Left kidney (tissue), 2 donors: ENCODE measurements around the gene ADAMTS6. TPM values are rescaled to one million over a fixed set of nuclear protein-coding genes. Genes with fewer than 3 reads are reported as not detected.
A peak's percentile ranks its signal among the peaks of the same experiment; 100 is the strongest.

ENCODE experiments used
- DNase-seq: peaks from one replicate; pipeline ENCODE4 v3.0.0-alpha.2; 2013
- polyA plus RNA-seq: library from polyadenylated mRNA; unstranded; fragments of 120-200 nt; gene quantifications from one replicate; pipeline ENCODE4 v1.2.1, GENCODE V29; 2013; ENCODE audit not compliant: insufficient read length

The ADAMTS6 gene
- polyA plus RNA-seq, 1 donor = 3.2 TPM

GRCh38 chr5:65475336-65475735 is 6.4 kb downstream of the ADAMTS6 start:
- DNase-seq = no peak

GRCh38 chr5:65474130-65474711 is 7.5 kb downstream of the ADAMTS6 start:
- DNase-seq = no peak

- DNase-seq = no peak
These were observed 13.1 kb downstream of the ADAMTS6 start for GRCh38 chr5:65468633-65469032.

GRCh38 chr5:65462139-65462705 is 19.5 kb downstream of the ADAMTS6 start:
- no peak for DNase-seq

- DNase-seq = no peak
These were observed 20.2 kb downstream of the ADAMTS6 start for GRCh38 chr5:65461490-65461889.

GRCh38 chr5:65459995-65460394 is 21.7 kb downstream of the ADAMTS6 start:
- no peak for DNase-seq

- DNase-seq = no peak
These were observed 26.7 kb downstream of the ADAMTS6 start for GRCh38 chr5:65455064-65455463.

GRCh38 chr5:65451436-65451835 is 30.3 kb downstream of the ADAMTS6 start:
- DNase-seq = no peak

GRCh38 chr5:65446682-65447081 is 35.0 kb downstream of the ADAMTS6 start:
- no peak for DNase-seq

GRCh38 chr5:65441800-65442199 is 39.9 kb downstream of the ADAMTS6 start:
- no peak for DNase-seq

- DNase-seq = no peak
These were observed 41.3 kb downstream of the ADAMTS6 start for GRCh38 chr5:65440456-65440855.

- no peak for DNase-seq
These were observed 47.6 kb downstream of the ADAMTS6 start for GRCh38 chr5:65434122-65434521.

GRCh38 chr5:65426656-65427055 is 55.1 kb downstream of the ADAMTS6 start:
- DNase-seq = no peak

GRCh38 chr5:65423623-65424022 is 58.1 kb downstream of the ADAMTS6 start:
- DNase-seq = no peak

- DNase-seq = no peak
These were observed 63.1 kb downstream of the ADAMTS6 start for GRCh38 chr5:65418661-65419060.

GRCh38 chr5:65413822-65414221 is 67.9 kb downstream of the ADAMTS6 start:
- DNase-seq = no peak

- no peak for DNase-seq
These were observed 68.9 kb downstream of the ADAMTS6 start for GRCh38 chr5:65412842-65413241.

GRCh38 chr5:65411356-65411755 is 70.4 kb downstream of the ADAMTS6 start:
- no peak for DNase-seq

GRCh38 chr5:65395526-65396155 is 86.1 kb downstream of the ADAMTS6 start:
- DNase-seq = peak; percentile 61

GRCh38 chr5:65394087-65394486 is 87.6 kb downstream of the ADAMTS6 start:
- DNase-seq = no peak

GRCh38 chr5:65391591-65391990 is 90.1 kb downstream of the ADAMTS6 start:
- DNase-seq = no peak

- DNase-seq = no peak
These were observed 91.5 kb downstream of the ADAMTS6 start for GRCh38 chr5:65390208-65390607.

GRCh38 chr5:65383859-65384258 is 97.9 kb downstream of the ADAMTS6 start:
- DNase-seq = no peak

- DNase-seq = no peak
These were observed 99.1 kb downstream of the ADAMTS6 start for GRCh38 chr5:65382582-65382981.
